Neural crest cell (in vitro differentiated cells): ENCODE results near the gene PLCB3. TPM values are rescaled to one million over a fixed set of nuclear protein-coding genes. Genes with fewer than 3 reads are reported as not detected.

ENCODE experiments used
- DNase-seq: peaks from one replicate; pipeline ENCODE4 v3.0.0; 2021; ENCODE audit warnings: low read depth, mixed read lengths, low spot score
- H3K27ac Mint-ChIP-seq: one replicate; pipeline ENCODE4 v1.8.0; 2021; ENCODE audit warnings: mild to moderate bottlenecking, mixed read lengths; ENCODE audit not compliant: unreplicated experiment
- H3K27me3 Mint-ChIP-seq: 2 replicates; pipeline ENCODE4 v1.8.0; 2021; ENCODE audit warnings: low read depth, mild to moderate bottlenecking, mixed read lengths
- H3K36me3 Mint-ChIP-seq: 2 replicates; pipeline ENCODE4 v1.8.0; 2021; ENCODE audit warnings: low read depth, mild to moderate bottlenecking, mixed read lengths
- H3K4me1 Mint-ChIP-seq: 2 replicates; pipeline ENCODE4 v1.8.0; 2021; ENCODE audit warnings: mixed read lengths
- H3K4me3 Mint-ChIP-seq: one replicate; pipeline ENCODE4 v1.8.0; 2021; ENCODE audit warnings: mild to moderate bottlenecking, mixed read lengths
- H3K9me3 Mint-ChIP-seq: 2 replicates; pipeline ENCODE4 v1.8.0; 2021; ENCODE audit warnings: mixed read lengths
- CTCF ChIP-seq: fragments of 200-600 bp; sonication (generic); conservative IDR thresholded peaks from 2 replicates; pipeline ENCODE4 v1.5.0; 2021; ENCODE audit warnings: antibody characterized with exemption, mild to moderate bottlenecking
- total RNA-seq: library from RNA; stranded (reverse); gene quantifications from 2 replicates; pipeline ENCODE4 v1.2.1, GENCODE V29; 2021

Gene PLCB3
- total RNA-seq, 1 donor from 2014 or later, result 36.4 TPM

GRCh38 chr11:64276653-64277431 lies 25.5 kb downstream of the PLCB3 start:
- TF ChIP-seq CTCF, result no peak
- H3K4me3 Mint-ChIP-seq, result peak overlapping the region; percentile 9
- H3K27ac Mint-ChIP-seq, result no peak overlapping the region
- peaks cover 8% of the 10 kb centered on the region for H3K4me1 Mint-ChIP-seq
- no peaks in the 10 kb centered on the region for H3K36me3 Mint-ChIP-seq
- no peak for DNase-seq
- no peaks in the 10 kb centered on the region for H3K27me3 Mint-ChIP-seq
- no peaks in the 10 kb centered on the region for H3K9me3 Mint-ChIP-seq

- H3K36me3 Mint-ChIP-seq, result no peaks in the 10 kb centered on the region
- no peak for TF ChIP-seq CTCF
- DNase-seq, result no peak
- H3K9me3 Mint-ChIP-seq, result no peaks in the 10 kb centered on the region
- H3K4me1 Mint-ChIP-seq, result peaks cover 5% of the 10 kb centered on the region
- H3K27ac Mint-ChIP-seq, result no peak overlapping the region
- H3K27me3 Mint-ChIP-seq, result no peaks in the 10 kb centered on the region
- no peak overlapping the region for H3K4me3 Mint-ChIP-seq
Observed at GRCh38 chr11:64278576-64279190, 27.4 kb downstream of the PLCB3 start.

GRCh38 chr11:64281957-64282770 lies 30.8 kb downstream of the PLCB3 start:
- H3K27ac Mint-ChIP-seq, result peak overlapping the region; percentile 57
- DNase-seq, result no peak
- peaks cover 6% of the 10 kb centered on the region for H3K27me3 Mint-ChIP-seq
- no peak for TF ChIP-seq CTCF
- no peaks in the 10 kb centered on the region for H3K36me3 Mint-ChIP-seq
- H3K9me3 Mint-ChIP-seq, result no peaks in the 10 kb centered on the region
- peaks cover 15% of the 10 kb centered on the region for H3K4me1 Mint-ChIP-seq
- peak overlapping the region; percentile 59 for H3K4me3 Mint-ChIP-seq

GRCh38 chr11:64283092-64283491 lies 31.8 kb downstream of the PLCB3 start:
- Mint-ChIP-seq H3K36me3 (no peaks in the 10 kb centered on the region), H3K4me1 (peaks cover 15% of the 10 kb centered on the region), H3K9me3 (no peaks in the 10 kb centered on the region), H3K4me3 (peak overlapping the region; percentile 81), H3K27me3 (peaks cover 6% of the 10 kb centered on the region), H3K27ac (no peak overlapping the region)
- DNase-seq, result no peak
- TF ChIP-seq CTCF, result no peak

- TF ChIP-seq CTCF, result no peak
- H3K4me1 Mint-ChIP-seq, result peaks cover 15% of the 10 kb centered on the region
- H3K36me3 Mint-ChIP-seq, result no peaks in the 10 kb centered on the region
- H3K9me3 Mint-ChIP-seq, result no peaks in the 10 kb centered on the region
- peak within 1 kb of the TSS; percentile 92 for H3K4me3 Mint-ChIP-seq
- H3K27ac Mint-ChIP-seq, result peak within 1 kb of the TSS; percentile 27
- peaks cover 12% of the 10 kb centered on the region for H3K27me3 Mint-ChIP-seq
- DNase-seq, result peak; percentile 85
Observed at GRCh38 chr11:64284048-64284961, 33.0 kb downstream of the PLCB3 start, which contains the start of gene BAD. Gene BAD, minus strand, starts transcription at chr11:64284665. Its CDS starts 297 bp downstream, at chr11:64284368.
